BJ (cell line): ENCODE results near the gene KCNJ15. TPM values are rescaled to one million over a fixed set of nuclear protein-coding genes. Genes with fewer than 3 reads are reported as not detected.

ENCODE experiments used
- CTCF ChIA-PET: fragments of 350-600 bp; formaldehyde crosslinking; extraction: SDS; loops from one replicate; lab custom pipeline; 2021; ENCODE audit warnings: antibody characterized with exemption, inconsistent platforms; lab: Yijun Ruan, JAX
- POLR2A ChIA-PET: fragments of 300-600 bp; sonication (Branson Sonifier 250); formaldehyde crosslinking; extraction: SDS; loops from one replicate; lab custom pipeline; 2021; ENCODE audit warnings: antibody characterized with exemption; lab: Charles Lee
- DNase-seq: peaks from one replicate; pipeline ENCODE4 v3.0.0-alpha.2; 2011; ENCODE audit warnings: low read depth
- H3K27me3 ChIP-seq: 2 replicates; pipeline ENCODE4 v1.6.0; 2011; ENCODE audit warnings: low read length; ENCODE audit not compliant: control insufficient read depth, insufficient read depth
- H3K36me3 ChIP-seq: 2 replicates; pipeline ENCODE4 v1.5.1; 2011; ENCODE audit warnings: low read length; ENCODE audit not compliant: control insufficient read depth, insufficient read depth
- H3K4me3 ChIP-seq: 2 replicates; pipeline ENCODE4 v1.5.1; 2011; ENCODE audit warnings: low read depth, mild to moderate bottlenecking, control low read depth, low read length
- CTCF ChIP-seq: IDR thresholded peaks from 2 replicates; pipeline ENCODE4 v1.5.1; 2011; ENCODE audit warnings: low read depth, mild to moderate bottlenecking, control low read depth, inconsistent platforms, low read length, moderate library complexity; ENCODE audit not compliant: insufficient read depth
- polyA plus RNA-seq: library from polyadenylated mRNA; depleted of rRNA; stranded (reverse); fragments of >200 nt; gene quantifications from 2 replicates; pipeline ENCODE4 v1.2.3, GENCODE V29; 2011

Gene KCNJ15
- polyA plus RNA-seq, 1 experiment: 0.02 TPM

- no peak for DNase-seq
- Histone ChIP-seq H3K36me3 (no peaks in the 10 kb centered on the region), H3K4me3 (no peak overlapping the region), H3K27me3 (no peaks in the 10 kb centered on the region)
- ChIA-PET POLR2A (no interaction called here), CTCF (interaction anchor here (0.9 kb wide), 1 partner anchor 73 kb away, joined by 3 read pairs; no protein-coding TSS in a partner anchor)
- no peak for TF ChIP-seq CTCF
Measured at GRCh38 chr21:38291874-38292273, 35.1 kb downstream of the KCNJ15 start.

- Histone ChIP-seq H3K27me3 (no peaks in the 10 kb centered on the region), H3K36me3 (no peaks in the 10 kb centered on the region), H3K4me3 (no peak overlapping the region)
- no peak for DNase-seq
- ChIA-PET POLR2A (no interaction called here), CTCF (interaction anchor here (1.2 to 1.4 kb wide), 3 partner anchors 12 to 59 kb away, joined by 3 to 5 read pairs (median 5); no protein-coding TSS in a partner anchor)
- TF ChIP-seq CTCF: no peak
Measured at GRCh38 chr21:38293113-38293512, 36.3 kb downstream of the KCNJ15 start.

GRCh38 chr21:38293765-38294164 lies 37.0 kb downstream of the KCNJ15 start:
- Histone ChIP-seq H3K27me3 (no peaks in the 10 kb centered on the region), H3K36me3 (no peaks in the 10 kb centered on the region), H3K4me3 (no peak overlapping the region)
- POLR2A ChIA-PET: no interaction called here
- no peak for DNase-seq
- no peak for TF ChIP-seq CTCF
- CTCF ChIA-PET: interaction anchor here (1.2 to 1.4 kb wide), 3 partner anchors 13 to 58 kb away, joined by 3 to 5 read pairs (median 5); no protein-coding TSS in a partner anchor

- Histone ChIP-seq H3K27me3 (no peaks in the 10 kb centered on the region), H3K36me3 (no peaks in the 10 kb centered on the region), H3K4me3 (no peak overlapping the region)
- ChIA-PET CTCF (no interaction called here), POLR2A (no interaction called here)
- no peak for TF ChIP-seq CTCF
- no peak for DNase-seq
Measured at GRCh38 chr21:38294609-38295008, 37.8 kb downstream of the KCNJ15 start.

- no peak overlapping the region for H3K4me3 ChIP-seq
- CTCF ChIA-PET: interaction anchor here (0.9 kb wide), 1 partner anchor 56 kb away, joined by 3 read pairs; no protein-coding TSS in a partner anchor
- no peak for DNase-seq
Measured at GRCh38 chr21:38295997-38296764, 39.4 kb downstream of the KCNJ15 start.

More at GRCh38 chr21:38295997-38296764, 39.4 kb downstream of the KCNJ15 start:
- POLR2A ChIA-PET: no interaction called here
- H3K27me3 ChIP-seq: no peaks in the 10 kb centered on the region
- no peaks in the 10 kb centered on the region for H3K36me3 ChIP-seq
- no peak for TF ChIP-seq CTCF
